Kidney epithelial cell (primary cell): ENCODE data around the gene SLC5A6. TPM values are rescaled to one million over a fixed set of nuclear protein-coding genes. Genes with fewer than 3 reads are reported as not detected.

ENCODE experiments used
- DNase-seq: peaks from one replicate; pipeline ENCODE4 v3.0.0-alpha.2; 2010; ENCODE audit warnings: low read depth
- H3K27me3 ChIP-seq: 2 replicates; pipeline ENCODE4 v1.6.0; 2011; ENCODE audit warnings: low read length; ENCODE audit not compliant: control insufficient read depth, insufficient read depth
- H3K36me3 ChIP-seq: 2 replicates; pipeline ENCODE4 v1.5.1; 2011; ENCODE audit warnings: low read length; ENCODE audit not compliant: control insufficient read depth, insufficient read depth
- H3K4me3 ChIP-seq: 2 replicates; pipeline ENCODE4 v1.5.1; 2011; ENCODE audit warnings: low read depth, mild to moderate bottlenecking, control low read depth, low read length
- CTCF ChIP-seq: IDR thresholded peaks from 2 replicates; pipeline ENCODE4 v1.5.1; 2011; ENCODE audit warnings: mild to moderate bottlenecking, moderate library complexity, low read length, control low read depth, inconsistent platforms; ENCODE audit not compliant: insufficient read depth, poor library complexity, severe bottlenecking
- total RNA-seq: library from RNA; depleted of rRNA; stranded (reverse); fragments of >200 nt; gene quantifications from 2 replicates; pipeline ENCODE4 v1.2.3, GENCODE V29; 2015

The SLC5A6 gene
- total RNA-seq, 1 donor from 2014 or later: 52.1 TPM

DNA sequence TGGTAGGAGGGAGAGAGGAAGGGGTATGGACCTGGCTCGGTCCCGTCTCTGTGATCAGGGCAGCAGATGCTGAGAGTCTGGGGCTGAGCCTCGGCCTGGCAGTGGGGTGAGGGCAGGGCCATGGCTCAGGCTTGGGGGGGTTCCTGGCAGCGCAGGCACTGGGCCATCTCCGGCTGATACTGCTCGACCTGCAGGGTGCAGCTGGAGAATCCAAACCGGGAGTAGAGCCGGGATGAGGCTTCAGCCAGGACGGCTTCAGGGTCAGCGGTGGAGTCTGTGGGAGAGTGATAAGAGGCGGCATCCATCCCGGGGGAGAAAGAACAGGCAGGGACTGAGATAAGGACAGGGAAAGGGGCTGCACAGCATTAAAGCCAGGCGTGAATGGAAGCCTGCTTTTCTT lies 43.1 kb upstream of the SLC5A6 start:
- peaks cover 57% of the 10 kb centered on the region for H3K27me3 ChIP-seq
- no peak for DNase-seq
- no peak overlapping the region for H3K4me3 ChIP-seq
- H3K36me3 ChIP-seq: no peaks in the 10 kb centered on the region
- no peak for TF ChIP-seq CTCF

DNA sequence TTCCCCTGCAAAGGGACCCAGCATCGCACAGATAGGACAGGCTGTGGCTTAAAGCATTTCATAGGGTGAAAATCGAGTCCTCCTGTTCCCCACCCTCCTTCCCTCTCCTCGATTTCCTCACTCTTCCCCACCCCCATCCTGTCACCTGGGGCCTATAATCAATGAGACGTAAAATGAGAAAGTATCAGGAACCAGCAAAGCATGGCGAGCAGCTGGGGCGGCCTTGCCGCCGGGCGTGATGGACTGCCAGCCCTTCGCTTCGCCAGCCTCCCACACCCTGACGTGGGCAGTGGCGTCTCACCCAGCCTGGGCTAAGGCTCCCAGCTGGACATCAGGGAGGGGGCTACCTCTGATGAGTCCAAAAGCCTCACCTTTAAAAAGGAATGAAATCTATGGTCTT lies 39.7 kb upstream of the SLC5A6 start:
- Histone ChIP-seq H3K27me3 (peaks cover 42% of the 10 kb centered on the region), H3K4me3 (no peak overlapping the region), H3K36me3 (no peaks in the 10 kb centered on the region)
- TF ChIP-seq CTCF: no peak
- DNase-seq: no peak

DNA sequence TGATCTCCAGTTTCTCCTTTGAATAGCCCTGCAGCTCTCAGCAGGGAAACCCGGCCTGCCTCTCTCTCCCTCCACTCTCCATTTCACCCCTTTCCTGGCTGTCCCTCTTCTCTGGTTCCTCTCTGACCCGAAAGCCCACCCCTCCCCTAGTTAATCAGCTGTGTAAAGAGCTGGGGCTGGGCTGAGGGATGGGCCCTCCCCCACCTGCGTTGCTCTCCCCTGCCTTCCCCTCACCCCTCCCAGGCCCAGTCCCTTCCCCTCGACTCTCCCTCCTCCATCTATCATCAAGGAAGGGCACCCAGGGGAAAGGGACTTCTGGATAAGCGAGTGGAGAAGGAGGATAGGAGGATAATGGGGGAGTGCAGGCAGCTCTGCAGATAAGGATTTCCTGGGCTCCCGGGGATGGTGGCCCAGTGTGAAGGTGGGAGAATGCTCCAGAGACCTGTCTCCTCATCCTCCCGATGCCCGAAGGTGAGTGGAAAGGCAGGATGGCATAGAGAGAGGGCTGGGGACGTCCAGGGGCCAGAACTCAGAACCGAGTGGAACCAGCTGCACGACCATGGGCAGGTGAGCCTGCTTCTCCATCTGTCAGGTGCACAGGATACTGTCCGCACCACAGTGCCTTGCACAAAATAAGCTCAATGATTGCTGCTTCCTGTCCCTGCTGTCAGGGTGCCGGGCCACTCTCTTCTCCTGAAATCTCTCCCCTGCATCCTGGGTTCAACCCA lies 38.7 kb upstream of the SLC5A6 start:
- TF ChIP-seq CTCF: no peak
- no peak overlapping the region for H3K4me3 ChIP-seq
- DNase-seq: no peak
- no peaks in the 10 kb centered on the region for H3K36me3 ChIP-seq
- peaks cover 37% of the 10 kb centered on the region for H3K27me3 ChIP-seq

GRCh38 chr2:27249891-27250651 lies 38.0 kb upstream of the SLC5A6 start:
- TF ChIP-seq CTCF: peak; percentile 85
- H3K36me3 ChIP-seq: no peaks in the 10 kb centered on the region
- no peak overlapping the region for H3K4me3 ChIP-seq
- peaks cover 33% of the 10 kb centered on the region for H3K27me3 ChIP-seq
- DNase-seq: no peak

- Histone ChIP-seq H3K36me3 (no peaks in the 10 kb centered on the region), H3K27me3 (peaks cover 27% of the 10 kb centered on the region), H3K4me3 (no peak overlapping the region)
- TF ChIP-seq CTCF: no peak
- DNase-seq: no peak
Observed at GRCh38 chr2:27249159-27249890, 37.3 kb upstream of the SLC5A6 start.
